Astrocyte of the spinal cord (primary cell): Measurements from ENCODE around the gene TBX4.
"Not testable (repeated sequence)": the region's sequence is repeated elsewhere in the genome, so short reads cannot be mapped to it uniquely, and the experiment has no call there.

Source experiments
- DNase-seq: peaks from one replicate; pipeline ENCODE4 v3.0.0; 2011; ENCODE audit warnings: low read depth, low spot score
- H3K4me3 ChIP-seq: 2 replicates; pipeline ENCODE4 v1.5.1; 2011; ENCODE audit warnings: low read depth, mild to moderate bottlenecking, low read length, moderate library complexity
- in situ Hi-C: cut with HindIII; loops from 2 replicates; pipeline ENCODE4 v1.10.0; 2017; ENCODE audit warnings: low sequenced_read_pairs
- TF ChIP-seq, protein P1 (sequence below): IDR thresholded peaks from 2 replicates; pipeline ENCODE4 v1.5.1; 2012; ENCODE audit warnings: low read depth, mild to moderate bottlenecking, low read length, inconsistent platforms

TBX4 gene

DNA sequence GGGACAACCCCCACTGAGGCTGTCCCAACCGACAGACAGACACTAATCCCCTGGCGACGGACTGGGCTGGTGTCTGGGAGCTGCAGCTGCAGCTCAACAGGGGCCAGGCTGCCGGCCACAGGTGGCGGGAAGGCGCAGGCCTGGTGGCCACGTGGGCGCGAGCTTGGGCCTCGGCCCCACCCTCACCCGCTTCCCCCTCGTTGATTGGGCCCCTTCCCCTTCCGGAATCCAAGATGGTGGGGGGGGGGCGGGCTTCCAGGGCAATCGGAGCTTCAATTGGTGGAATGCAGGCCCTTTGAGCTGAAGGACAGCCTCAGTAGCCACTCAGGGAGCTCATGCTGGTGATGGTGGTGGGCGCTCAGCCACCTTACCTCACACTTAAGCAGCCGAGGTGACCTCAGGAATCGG is 8.7 kb upstream of the TBX4 start:
- no peak for DNase-seq
- in situ Hi-C loops = no loop called here
- H3K4me3 ChIP-seq = no peak overlapping the region
- TF ChIP-seq, protein P1, sequence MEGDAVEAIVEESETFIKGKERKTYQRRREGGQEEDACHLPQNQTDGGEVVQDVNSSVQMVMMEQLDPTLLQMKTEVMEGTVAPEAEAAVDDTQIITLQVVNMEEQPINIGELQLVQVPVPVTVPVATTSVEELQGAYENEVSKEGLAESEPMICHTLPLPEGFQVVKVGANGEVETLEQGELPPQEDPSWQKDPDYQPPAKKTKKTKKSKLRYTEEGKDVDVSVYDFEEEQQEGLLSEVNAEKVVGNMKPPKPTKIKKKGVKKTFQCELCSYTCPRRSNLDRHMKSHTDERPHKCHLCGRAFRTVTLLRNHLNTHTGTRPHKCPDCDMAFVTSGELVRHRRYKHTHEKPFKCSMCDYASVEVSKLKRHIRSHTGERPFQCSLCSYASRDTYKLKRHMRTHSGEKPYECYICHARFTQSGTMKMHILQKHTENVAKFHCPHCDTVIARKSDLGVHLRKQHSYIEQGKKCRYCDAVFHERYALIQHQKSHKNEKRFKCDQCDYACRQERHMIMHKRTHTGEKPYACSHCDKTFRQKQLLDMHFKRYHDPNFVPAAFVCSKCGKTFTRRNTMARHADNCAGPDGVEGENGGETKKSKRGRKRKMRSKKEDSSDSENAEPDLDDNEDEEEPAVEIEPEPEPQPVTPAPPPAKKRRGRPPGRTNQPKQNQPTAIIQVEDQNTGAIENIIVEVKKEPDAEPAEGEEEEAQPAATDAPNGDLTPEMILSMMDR = no peak

DNA sequence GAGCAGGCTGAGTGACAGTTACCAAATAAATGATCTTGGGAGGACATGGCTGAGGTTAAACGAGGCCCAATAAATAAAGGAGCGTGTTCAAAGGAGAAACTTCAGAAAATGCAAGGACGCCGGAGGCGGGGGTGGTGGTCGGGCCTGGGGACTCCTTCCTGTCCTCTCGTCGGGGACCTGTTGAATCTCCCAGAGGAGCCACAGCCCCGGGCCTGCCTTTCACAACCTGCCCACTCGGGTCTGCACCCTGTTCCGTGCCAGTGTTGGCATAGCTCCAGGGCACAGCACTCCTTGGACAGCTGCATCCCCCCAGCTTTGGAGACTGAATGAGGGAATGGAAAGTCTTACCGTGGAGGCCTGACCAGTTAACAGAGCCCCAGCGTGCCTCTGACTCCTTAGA is 8.1 kb upstream of the TBX4 start:
- in situ Hi-C loops = no loop called here
- no peak for DNase-seq
- TF ChIP-seq, protein P1 = no peak
- H3K4me3 ChIP-seq = no peak overlapping the region

DNA sequence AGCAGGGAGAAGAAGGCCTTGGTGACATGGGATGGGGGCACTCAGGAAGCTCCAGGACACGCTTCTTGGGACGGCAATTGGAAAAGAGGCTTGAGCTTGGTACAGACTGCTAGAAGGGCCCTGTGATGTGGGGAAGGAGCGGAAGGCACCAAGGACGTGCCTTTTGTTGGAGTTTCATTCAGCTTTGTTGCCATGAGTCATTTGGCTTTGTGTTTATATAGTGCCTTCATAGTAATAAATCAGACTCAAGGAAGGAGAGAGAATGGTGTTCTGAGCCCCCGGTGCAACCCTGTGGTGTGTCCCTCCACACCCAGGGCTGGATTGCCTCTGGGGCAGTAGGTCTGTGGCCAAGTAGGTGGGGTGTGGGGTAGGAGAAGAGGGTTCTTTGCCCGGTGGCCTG is 7.4 kb upstream of the TBX4 start:
- peak; percentile 15 for DNase-seq
- in situ Hi-C loops = no loop called here
- no peak overlapping the region for H3K4me3 ChIP-seq
- TF ChIP-seq, protein P1 = no peak

DNA sequence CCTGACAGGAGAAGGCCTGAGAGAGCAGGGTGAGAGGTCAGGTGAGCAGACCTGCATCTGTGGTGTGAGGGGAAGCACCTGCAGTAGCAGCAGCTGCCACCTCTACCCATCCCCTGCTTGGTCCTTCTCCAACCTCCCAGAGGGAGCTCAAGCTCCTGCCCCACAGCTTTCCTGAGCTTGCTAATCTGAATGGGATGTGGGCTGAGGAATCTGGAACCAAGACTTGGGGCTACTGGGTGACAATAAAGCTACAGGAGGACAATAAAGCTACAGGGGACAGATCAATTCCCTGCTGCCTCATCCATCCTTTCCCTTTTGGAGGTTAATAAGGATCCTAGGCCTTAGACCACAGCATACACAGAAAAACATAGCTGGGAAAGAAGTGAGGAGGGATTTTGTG is 4.9 kb upstream of the TBX4 start:
- TF ChIP-seq, protein P1 = no peak
- in situ Hi-C loops = no loop called here
- no peak for DNase-seq

DNA sequence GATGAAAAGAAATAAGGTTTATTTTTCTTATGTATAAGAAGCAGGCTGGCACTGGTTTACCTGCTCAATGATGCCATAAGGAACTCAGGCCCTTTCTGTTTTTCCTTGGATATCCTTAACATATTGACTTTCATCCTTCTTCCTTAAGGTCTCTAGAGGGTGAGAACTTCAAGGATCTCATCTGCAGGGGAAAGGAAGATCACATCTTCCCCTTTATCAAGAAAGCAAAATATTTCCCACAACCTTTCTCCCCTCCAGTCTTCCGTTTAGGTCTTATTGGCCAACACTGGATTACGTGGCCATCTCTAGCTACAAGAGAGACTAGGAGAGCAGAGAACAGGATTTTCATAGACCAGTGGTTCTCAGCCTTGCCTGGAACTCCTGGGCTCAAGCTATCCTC is 4.2 kb upstream of the TBX4 start:
- no peak for DNase-seq

More for the DNA sequence above, 4.9 kb upstream of the TBX4 start:
- H3K4me3 ChIP-seq = no peak overlapping the region

DNA sequence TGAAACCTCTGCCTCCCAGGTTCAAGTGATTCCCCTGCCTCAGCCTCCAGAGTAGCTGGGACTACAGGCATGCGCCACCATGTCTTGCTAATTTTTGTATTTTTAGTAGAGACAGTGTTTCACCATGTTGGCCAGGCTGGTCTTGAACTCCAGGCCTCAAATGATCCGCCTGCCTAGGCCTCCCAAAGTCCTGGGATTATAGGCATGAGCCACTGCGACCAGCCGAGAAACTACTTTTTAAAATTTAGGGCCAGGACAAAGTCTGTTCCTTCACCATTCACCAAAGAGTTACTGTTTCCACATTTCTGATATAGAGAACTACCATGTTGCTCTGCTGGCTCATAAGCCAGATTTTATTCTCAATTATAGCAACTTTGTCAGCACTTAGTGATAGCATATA is 3.1 kb upstream of the TBX4 start:
- H3K4me3 ChIP-seq, DNase-seq, in situ Hi-C loops: not testable (repeated sequence)

More for the DNA sequence above, 4.2 kb upstream of the TBX4 start:
- TF ChIP-seq, protein P1 = no peak
- H3K4me3 ChIP-seq = no peak overlapping the region
- in situ Hi-C loops = no loop called here

DNA sequence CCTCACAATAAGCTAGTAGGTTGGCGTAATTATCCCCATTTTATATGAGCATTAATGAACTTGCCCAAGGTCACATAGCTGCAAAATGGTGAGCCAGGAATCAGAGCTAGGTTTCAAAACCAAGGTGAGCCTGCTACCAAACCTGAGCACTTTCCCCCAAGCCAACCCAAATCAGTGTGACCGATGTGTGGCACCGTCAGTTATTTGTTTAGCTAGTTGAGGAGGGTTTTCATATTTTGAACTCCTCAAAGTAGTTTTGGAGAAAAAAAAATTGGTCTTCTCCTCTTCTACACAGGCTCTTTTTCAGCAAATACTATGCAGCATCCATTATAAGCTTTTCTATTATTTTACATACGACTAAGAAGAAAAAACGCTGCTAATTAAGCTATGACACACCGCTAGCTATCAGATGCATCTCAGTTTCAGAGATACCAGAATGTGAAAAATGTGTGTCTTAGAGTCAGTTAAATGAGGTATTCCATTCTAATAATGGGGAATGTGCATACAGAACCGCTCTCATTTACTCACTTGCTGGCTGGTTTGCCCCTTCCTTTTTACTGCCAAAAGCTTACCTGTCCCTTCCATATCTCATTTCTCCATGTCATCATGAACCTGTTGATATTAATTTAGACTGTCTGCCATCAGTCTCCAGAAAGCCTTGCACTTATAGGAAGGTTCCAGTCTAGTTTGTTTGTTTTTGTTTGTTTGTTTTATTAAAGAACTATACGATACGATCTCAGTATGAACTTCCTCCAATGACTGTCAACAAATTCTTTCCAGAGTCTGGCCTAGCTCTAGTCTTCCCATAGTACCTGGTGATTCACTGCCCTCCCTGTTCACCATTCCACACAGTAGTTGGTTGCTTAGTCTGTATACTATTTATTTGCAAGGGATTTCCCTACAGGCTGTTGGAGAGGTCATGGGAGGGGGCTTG is 2.2 kb upstream of the TBX4 start:
- TF ChIP-seq, protein P1 = no peak
- in situ Hi-C loops = no loop called here
- H3K4me3 ChIP-seq = no peak overlapping the region
- no peak for DNase-seq
